Caco-2 (cell line): ENCODE measurements around the gene LTO1. TPM values are rescaled to one million over a fixed set of nuclear protein-coding genes. Genes with fewer than 3 reads are reported as not detected.

Experiments
- BruUV-seq: library from RNA; stranded (reverse); fragments of 400-500 nt; replicated peaks from 2 replicates; lab custom pipeline; 2021; lab: Mats Ljungman, UMichigan
- CTCF ChIA-PET: fragments of 300-600 bp; sonication (Branson Sonifier 250); formaldehyde crosslinking; loops from one replicate; lab custom pipeline; 2022; ENCODE audit warnings: antibody characterized with exemption; lab: Charles Lee
- POLR2A ChIA-PET: fragments of 300-600 bp; sonication (Branson Sonifier 250); formaldehyde crosslinking; loops from one replicate; lab custom pipeline; 2022; ENCODE audit warnings: antibody characterized with exemption; lab: Charles Lee
- DNase-seq, 2 experiments: peaks; one replicate each; pipeline versions ENCODE4 v3.0.0 to v3.0.0-alpha.2; 2020 to 2022
- H3K27me3 ChIP-seq: replicated peaks from 2 replicates; pipeline ENCODE4 v1.6.0; 2011; ENCODE audit warnings: low read length; ENCODE audit not compliant: control insufficient read depth, insufficient read depth
- H3K36me3 ChIP-seq: 2 replicates; pipeline ENCODE4 v1.5.1; 2011; ENCODE audit warnings: low read length; ENCODE audit not compliant: control insufficient read depth, insufficient read depth
- H3K4me1 ChIP-seq: fragments of 250-450 bp; sonication (Bioruptor Pico); 2 replicates; pipeline ENCODE4 v1.5.1; 2020; ENCODE audit warnings: mild to moderate bottlenecking
- H3K4me3 ChIP-seq: 2 replicates; pipeline ENCODE4 v1.5.1; 2011; ENCODE audit warnings: low read depth, mild to moderate bottlenecking, control low read depth, low read length
- H3K9me3 ChIP-seq: fragments of 250-450 bp; sonication (Bioruptor Pico); 2 replicates; pipeline ENCODE4 v1.5.1; 2020; ENCODE audit warnings: mild to moderate bottlenecking, moderate library complexity
- H3K27ac Mint-ChIP-seq: one replicate; pipeline ENCODE4 v1.8.0; 2022; ENCODE audit warnings: mixed read lengths; ENCODE audit not compliant: unreplicated experiment
- H3K27me3 Mint-ChIP-seq: one replicate; pipeline ENCODE4 v1.8.0; 2022; ENCODE audit warnings: mixed read lengths; ENCODE audit not compliant: insufficient read depth, unreplicated experiment
- H3K36me3 Mint-ChIP-seq: one replicate; pipeline ENCODE4 v1.8.0; 2022; ENCODE audit warnings: mild to moderate bottlenecking, mixed read lengths; ENCODE audit not compliant: insufficient read depth, unreplicated experiment
- H3K4me1 Mint-ChIP-seq: one replicate; pipeline ENCODE4 v1.8.0; 2022; ENCODE audit warnings: low read depth, mixed read lengths; ENCODE audit not compliant: unreplicated experiment
- H3K4me3 Mint-ChIP-seq: one replicate; pipeline ENCODE4 v1.8.0; 2022; ENCODE audit warnings: mild to moderate bottlenecking, moderate library complexity, mixed read lengths; ENCODE audit not compliant: unreplicated experiment
- H3K9me3 Mint-ChIP-seq: one replicate; pipeline ENCODE4 v1.8.0; 2022; ENCODE audit warnings: mixed read lengths; ENCODE audit not compliant: unreplicated experiment
- intact Hi-C: fragments of 100-400 bp; cut with micrococcal nuclease; formaldehyde crosslinking; loops from one replicate; pipeline ENCODE4 v1.10.0; 2022; ENCODE audit not compliant: unreplicated experiment
- total RNA-seq: library from RNA; stranded (reverse); gene quantifications from 2 replicates; pipeline ENCODE4 v1.2.3, GENCODE V29; 2022
- TF ChIP-seq, protein P1 (sequence below), 2 experiments: fragments of 200-600 bp in 1 of 2; IDR thresholded peaks; 1 replicate in 1 of 2; 2 replicates in 1 of 2; pipeline versions ENCODE4 v1.5.1 to v1.8.0; 2011 to 2022; ENCODE audit warnings: antibody characterized with exemption in 1 of 2, control low read depth in 1 of 2, inconsistent platforms in 1 of 2, low read depth in 1 of 2, low read length in 1 of 2, mild to moderate bottlenecking in 1 of 2, moderate library complexity in 1 of 2; ENCODE audit not compliant: insufficient read depth in 1 of 2, severe bottlenecking in 1 of 2, unreplicated experiment in 1 of 2

LTO1 gene
- total RNA-seq, 1 experiment from 2014 or later = 49.3 TPM

DNA sequence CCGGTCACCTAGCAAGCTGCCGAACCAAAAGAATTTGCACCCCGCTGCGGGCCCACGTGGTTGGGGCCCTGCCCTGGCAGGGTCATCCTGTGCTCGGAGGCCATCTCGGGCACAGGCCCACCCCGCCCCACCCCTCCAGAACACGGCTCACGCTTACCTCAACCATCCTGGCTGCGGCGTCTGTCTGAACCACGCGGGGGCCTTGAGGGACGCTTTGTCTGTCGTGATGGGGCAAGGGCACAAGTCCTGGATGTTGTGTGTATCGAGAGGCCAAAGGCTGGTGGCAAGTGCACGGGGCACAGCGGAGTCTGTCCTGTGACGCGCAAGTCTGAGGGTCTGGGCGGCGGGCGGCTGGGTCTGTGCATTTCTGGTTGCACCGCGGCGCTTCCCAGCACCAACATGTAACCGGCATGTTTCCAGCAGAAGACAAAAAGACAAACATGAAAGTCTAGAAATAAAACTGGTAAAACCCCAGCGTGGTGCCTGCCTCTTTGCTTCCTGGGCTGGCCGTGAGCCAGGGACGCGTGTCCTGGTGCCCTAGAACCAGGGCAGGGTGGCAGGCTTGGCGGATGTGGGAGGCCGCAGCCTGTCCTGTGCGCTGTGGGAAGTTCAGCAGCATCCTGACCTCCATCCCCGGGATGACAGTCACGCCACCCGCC lies 21.0 kb downstream of the LTO1 start:
- POLR2A ChIA-PET = no interaction called here
- CTCF ChIA-PET = interaction anchor here (0.6 kb wide), 1 partner anchor 21 kb away, joined by 3 read pairs; no protein-coding TSS in a partner anchor

DNA sequence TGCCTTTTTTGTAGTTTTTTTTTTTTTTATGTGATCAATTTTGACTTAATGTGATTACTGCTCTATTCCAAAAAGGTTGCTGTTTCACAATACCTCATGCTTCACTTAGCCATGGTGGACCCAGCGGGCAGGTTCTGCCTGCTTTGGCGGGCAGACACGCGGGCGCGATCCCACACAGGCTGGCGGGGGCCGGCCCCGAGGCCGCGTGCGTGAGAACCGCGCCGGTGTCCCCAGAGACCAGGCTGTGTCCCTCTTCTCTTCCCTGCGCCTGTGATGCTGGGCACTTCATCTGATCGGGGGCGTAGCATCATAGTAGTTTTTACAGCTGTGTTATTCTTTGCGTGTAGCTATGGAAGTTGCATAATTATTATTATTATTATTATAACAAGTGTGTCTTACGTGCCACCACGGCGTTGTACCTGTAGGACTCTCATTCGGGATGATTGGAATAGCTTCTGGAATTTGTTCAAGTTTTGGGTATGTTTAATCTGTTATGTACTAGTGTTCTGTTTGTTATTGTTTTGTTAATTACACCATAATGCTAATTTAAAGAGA lies 21.7 kb downstream of the LTO1 start:
- peak in 1 of 2 experiments; percentile 31 for DNase-seq
- no peaks in the 10 kb centered on the region for H3K27me3 ChIP-seq
- no peaks in the 10 kb centered on the region for H3K27me3 Mint-ChIP-seq
- no peak overlapping the region for H3K4me3 ChIP-seq
- H3K27ac Mint-ChIP-seq = no peak overlapping the region
- peaks cover 100% of the 10 kb centered on the region for H3K36me3 Mint-ChIP-seq
- H3K36me3 ChIP-seq = peaks cover 3% of the 10 kb centered on the region; the same call in 1 of the 2 replicates
- H3K4me3 Mint-ChIP-seq = no peak overlapping the region
- intact Hi-C loops = no loop called here
- TF ChIP-seq, protein P1, sequence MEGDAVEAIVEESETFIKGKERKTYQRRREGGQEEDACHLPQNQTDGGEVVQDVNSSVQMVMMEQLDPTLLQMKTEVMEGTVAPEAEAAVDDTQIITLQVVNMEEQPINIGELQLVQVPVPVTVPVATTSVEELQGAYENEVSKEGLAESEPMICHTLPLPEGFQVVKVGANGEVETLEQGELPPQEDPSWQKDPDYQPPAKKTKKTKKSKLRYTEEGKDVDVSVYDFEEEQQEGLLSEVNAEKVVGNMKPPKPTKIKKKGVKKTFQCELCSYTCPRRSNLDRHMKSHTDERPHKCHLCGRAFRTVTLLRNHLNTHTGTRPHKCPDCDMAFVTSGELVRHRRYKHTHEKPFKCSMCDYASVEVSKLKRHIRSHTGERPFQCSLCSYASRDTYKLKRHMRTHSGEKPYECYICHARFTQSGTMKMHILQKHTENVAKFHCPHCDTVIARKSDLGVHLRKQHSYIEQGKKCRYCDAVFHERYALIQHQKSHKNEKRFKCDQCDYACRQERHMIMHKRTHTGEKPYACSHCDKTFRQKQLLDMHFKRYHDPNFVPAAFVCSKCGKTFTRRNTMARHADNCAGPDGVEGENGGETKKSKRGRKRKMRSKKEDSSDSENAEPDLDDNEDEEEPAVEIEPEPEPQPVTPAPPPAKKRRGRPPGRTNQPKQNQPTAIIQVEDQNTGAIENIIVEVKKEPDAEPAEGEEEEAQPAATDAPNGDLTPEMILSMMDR (IDR thresholded peaks at IDR 0.05; ENCODE audit: insufficient read depth in 1 of 2, low read depth in 1 of 2, low read length in 1 of 2, severe bottlenecking in 1 of 2, unreplicated experiment in 1 of 2) = no peak
- ChIA-PET POLR2A (no interaction called here), CTCF (interaction anchor here (0.7 kb wide), 1 partner anchor 523 kb away, joined by 3 read pairs; no protein-coding TSS in a partner anchor)
- no peaks in the 10 kb centered on the region for H3K9me3 Mint-ChIP-seq
- H3K4me1 Mint-ChIP-seq = peaks cover 29% of the 10 kb centered on the region
- peaks cover 35% of the 10 kb centered on the region for H3K4me1 ChIP-seq
- BruUV-seq = no TSS peak
- H3K9me3 ChIP-seq = no peaks in the 10 kb centered on the region

More for the DNA sequence above, 21.0 kb downstream of the LTO1 start:
- Histone ChIP-seq H3K4me3 (no peak overlapping the region), H3K9me3 (no peaks in the 10 kb centered on the region), H3K4me1 (peaks cover 42% of the 10 kb centered on the region), H3K36me3 (peaks cover 3% of the 10 kb centered on the region; the same call in 1 of the 2 replicates), H3K27me3 (no peaks in the 10 kb centered on the region)
- Mint-ChIP-seq H3K27me3 (no peaks in the 10 kb centered on the region), H3K27ac (peak overlapping the region; percentile 14), H3K4me3 (peak overlapping the region; percentile 50), H3K36me3 (peaks cover 94% of the 10 kb centered on the region), H3K9me3 (no peaks in the 10 kb centered on the region), H3K4me1 (peaks cover 29% of the 10 kb centered on the region)
- no TSS peak for BruUV-seq
- intact Hi-C loops = no loop called here
- TF ChIP-seq, protein P1 (IDR thresholded peaks at IDR 0.05; ENCODE audit: insufficient read depth in 1 of 2, low read depth in 1 of 2, low read length in 1 of 2, severe bottlenecking in 1 of 2, unreplicated experiment in 1 of 2) = no peak
- peak in 1 of 2 experiments; percentile 29 for DNase-seq

DNA sequence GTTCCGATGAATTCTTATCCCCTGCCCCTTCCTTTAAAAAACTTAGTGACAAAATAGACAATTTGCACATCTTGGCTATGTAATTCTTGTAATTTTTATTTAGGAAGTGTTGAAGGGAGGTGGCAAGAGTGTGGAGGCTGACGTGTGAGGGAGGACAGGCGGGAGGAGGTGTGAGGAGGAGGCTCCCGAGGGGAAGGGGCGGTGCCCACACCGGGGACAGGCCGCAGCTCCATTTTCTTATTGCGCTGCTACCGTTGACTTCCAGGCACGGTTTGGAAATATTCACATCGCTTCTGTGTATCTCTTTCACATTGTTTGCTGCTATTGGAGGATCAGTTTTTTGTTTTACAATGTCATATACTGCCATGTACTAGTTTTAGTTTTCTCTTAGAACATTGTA lies 22.2 kb downstream of the LTO1 start:
- H3K9me3 ChIP-seq = no peaks in the 10 kb centered on the region
- CTCF ChIA-PET = interaction anchor here (0.7 kb wide), 1 partner anchor 522 kb away, joined by 3 read pairs; no protein-coding TSS in a partner anchor
- intact Hi-C loops = no loop called here
- peaks cover 4% of the 10 kb centered on the region for H3K36me3 ChIP-seq
- no TSS peak for BruUV-seq
- peak in 1 of 2 experiments; percentile 29 for DNase-seq
- POLR2A ChIA-PET = no interaction called here
- H3K36me3 Mint-ChIP-seq = peaks cover 100% of the 10 kb centered on the region
- H3K4me1 Mint-ChIP-seq = peaks cover 27% of the 10 kb centered on the region
- H3K27me3 ChIP-seq = no peaks in the 10 kb centered on the region
- H3K4me3 Mint-ChIP-seq = no peak overlapping the region
- H3K4me1 ChIP-seq = peaks cover 31% of the 10 kb centered on the region
- H3K27me3 Mint-ChIP-seq = no peaks in the 10 kb centered on the region
- no peak overlapping the region for H3K4me3 ChIP-seq
- TF ChIP-seq, protein P1 (IDR thresholded peaks at IDR 0.05; ENCODE audit: insufficient read depth in 1 of 2, low read depth in 1 of 2, low read length in 1 of 2, severe bottlenecking in 1 of 2, unreplicated experiment in 1 of 2) = no peak
- H3K9me3 Mint-ChIP-seq = no peaks in the 10 kb centered on the region
- H3K27ac Mint-ChIP-seq = peak overlapping the region; percentile 63
